Measurements from ENCODE around the gene MEPCE.

DNA sequence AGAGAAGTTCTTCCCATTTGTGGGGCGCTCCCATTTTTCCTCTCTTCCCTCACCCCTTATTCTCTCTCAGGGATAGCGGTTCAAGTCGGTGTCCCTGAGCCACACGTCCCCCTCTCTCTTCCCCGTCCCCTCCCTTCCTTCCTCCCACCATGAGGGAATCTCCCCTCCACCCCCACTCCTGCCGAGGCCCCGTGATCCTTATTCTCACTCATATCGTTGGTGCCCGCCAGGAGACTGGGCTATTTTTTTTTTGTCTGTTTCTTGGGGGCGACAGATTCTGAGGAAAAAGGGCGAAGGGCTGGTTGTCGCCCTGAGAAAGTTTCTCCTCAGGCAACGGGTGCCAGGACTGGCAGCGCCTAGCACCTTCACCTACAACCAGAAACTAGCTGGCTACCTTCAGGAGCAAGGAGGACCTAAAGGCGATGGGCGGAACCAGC is 1.9 kb upstream of the MEPCE start:
- TF ChIP-seq EZH2 (IDR thresholded peaks at IDR 0.05; ENCODE audit: insufficient read depth, poor library complexity, severe bottlenecking) (no peak), EZH2phosphoT487 (IDR thresholded peaks at IDR 0.05; ENCODE audit: insufficient read depth, low read depth) (no peak)

Data from GM23248 (cell line).